ENCODE measurements around the gene KHNYN.

KHNYN gene

DNA sequence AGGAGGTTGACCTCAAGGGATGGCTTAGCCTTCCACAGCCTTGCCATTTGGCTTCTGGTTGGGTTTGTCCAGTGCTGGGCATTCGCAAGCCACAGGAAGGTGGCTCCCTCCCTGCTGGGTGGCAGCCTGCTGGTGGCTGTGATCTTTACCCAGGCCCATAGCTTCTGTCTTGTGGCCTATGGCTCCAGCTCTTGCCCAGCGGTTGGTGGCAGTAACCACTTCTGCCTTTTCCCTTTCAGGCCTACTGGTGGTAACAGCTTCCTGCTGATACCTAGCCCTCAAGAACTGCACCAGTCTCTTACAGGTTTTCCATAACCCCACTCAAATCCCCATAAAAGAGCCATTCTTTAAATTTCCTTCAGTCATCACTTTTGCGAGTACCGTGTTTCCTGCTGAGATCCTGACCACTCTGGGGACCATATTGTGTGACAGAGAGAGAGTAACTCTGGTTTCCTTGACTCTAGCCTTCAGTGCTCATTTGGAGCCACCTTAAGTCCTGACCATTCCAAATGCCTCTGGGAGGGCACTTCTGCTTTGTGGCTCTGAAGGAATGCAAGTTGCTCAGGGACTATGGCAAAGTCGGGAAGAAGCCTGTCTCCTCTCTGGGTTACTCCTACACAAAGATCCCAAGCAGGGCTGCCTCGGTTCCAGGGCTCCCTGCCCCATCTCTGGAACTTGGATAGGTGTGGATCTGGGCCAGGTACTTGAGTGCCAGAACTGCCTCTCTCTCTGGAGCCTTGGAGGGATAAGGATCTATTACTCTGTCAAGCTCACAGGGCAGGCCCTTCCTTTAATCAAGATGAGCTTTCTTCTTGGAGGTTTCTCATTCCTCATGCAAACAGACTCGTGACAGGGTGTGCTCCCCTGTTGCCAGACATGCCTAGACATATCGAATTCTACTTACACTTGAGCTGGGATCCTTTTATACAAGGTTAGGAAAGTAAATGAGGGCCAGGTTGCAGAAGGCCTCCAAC, 33.9 kb upstream of the KHNYN start:
- H3K27me3 ChIP-seq (ENCODE audit: low read depth), result 0 out of 2 replicates have a peak, but pooled peaks cover 2% of the 10 kb centered on the region
- H3K36me3 ChIP-seq (replicated peaks), result no peaks in the 10 kb centered on the region
- in situ Hi-C loops (cut with MboI; ENCODE audit: low sequenced_read_pairs), result no loop called here
- no peak overlapping the region for H3K4me3 ChIP-seq
- peaks cover 8% of the 10 kb centered on the region for H3K4me1 ChIP-seq
- no peaks in the 10 kb centered on the region for H3K9me3 ChIP-seq
- no peak for DNase-seq (ENCODE audit: low spot score in 2 of 2)

DNA sequence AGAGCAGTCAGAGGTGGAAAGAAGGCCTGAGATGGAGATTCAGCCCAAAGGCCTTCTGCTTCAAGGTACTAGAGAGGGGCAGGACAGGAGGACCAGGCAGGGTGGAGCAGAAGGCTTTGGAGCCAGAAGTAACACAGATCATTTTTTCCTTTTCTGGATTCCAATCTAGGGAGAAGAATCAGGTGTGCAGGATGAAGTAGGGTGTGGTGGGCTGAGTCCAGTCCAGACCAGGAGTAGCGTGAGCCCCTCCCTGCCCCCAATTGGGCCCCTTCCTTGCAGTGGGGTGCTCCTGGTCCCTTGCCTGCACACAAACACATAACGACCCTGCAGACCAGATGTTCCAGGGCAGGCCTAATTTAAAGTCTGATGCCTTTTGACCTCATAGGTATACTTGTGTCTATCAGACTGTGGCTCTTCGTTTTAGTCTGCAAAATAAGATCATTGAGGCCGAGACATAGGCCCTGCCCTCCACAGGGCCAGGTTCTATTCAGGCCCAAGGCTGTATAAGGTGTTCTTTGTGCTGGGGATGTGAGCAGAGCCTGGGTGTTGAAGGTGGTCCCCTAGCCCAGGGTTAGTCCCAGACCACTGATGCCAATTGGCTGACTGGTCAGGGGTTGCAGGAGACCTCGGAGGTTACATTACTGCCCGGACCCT, 32.0 kb upstream of the KHNYN start:
- H3K9me3 ChIP-seq, result no peaks in the 10 kb centered on the region
- DNase-seq (ENCODE audit: low spot score in 2 of 2), result no peak
- H3K4me3 ChIP-seq, result no peak overlapping the region

DNA sequence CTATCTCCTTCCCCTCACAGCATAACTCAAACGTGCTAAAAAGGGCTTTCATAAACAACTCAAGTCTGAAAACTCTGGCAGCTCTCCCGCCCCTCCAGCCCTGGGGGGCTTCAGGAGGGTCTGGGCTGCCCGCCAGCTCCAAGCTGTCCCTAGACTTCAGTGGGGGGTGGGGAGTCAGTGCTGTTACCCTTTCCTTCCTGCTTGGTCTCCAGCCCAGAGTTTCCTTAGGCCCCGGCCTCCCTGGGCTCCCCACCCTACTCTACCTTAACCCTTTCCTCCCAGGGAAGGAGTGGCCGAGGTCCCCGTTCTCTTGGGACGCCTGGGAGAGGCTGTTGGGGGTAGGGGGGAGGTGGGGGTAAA, 31.5 kb upstream of the KHNYN start:
- Histone ChIP-seq H3K9me3 (no peaks in the 10 kb centered on the region), H3K36me3 (replicated peaks) (no peaks in the 10 kb centered on the region), H3K4me1 (peaks cover 8% of the 10 kb centered on the region), H3K4me3 (no peak overlapping the region), H3K27me3 (ENCODE audit: low read depth) (no peaks in the 10 kb centered on the region)
- in situ Hi-C loops (cut with MboI; ENCODE audit: low sequenced_read_pairs), result no loop called here
- no peak for DNase-seq (ENCODE audit: low spot score in 2 of 2)

More for the DNA sequence above, 32.0 kb upstream of the KHNYN start:
- peaks cover 8% of the 10 kb centered on the region for H3K4me1 ChIP-seq
- no peaks in the 10 kb centered on the region for H3K27me3 ChIP-seq (ENCODE audit: low read depth)
- no peaks in the 10 kb centered on the region for H3K36me3 ChIP-seq (replicated peaks)
- in situ Hi-C loops (cut with MboI; ENCODE audit: low sequenced_read_pairs), result no loop called here

DNA sequence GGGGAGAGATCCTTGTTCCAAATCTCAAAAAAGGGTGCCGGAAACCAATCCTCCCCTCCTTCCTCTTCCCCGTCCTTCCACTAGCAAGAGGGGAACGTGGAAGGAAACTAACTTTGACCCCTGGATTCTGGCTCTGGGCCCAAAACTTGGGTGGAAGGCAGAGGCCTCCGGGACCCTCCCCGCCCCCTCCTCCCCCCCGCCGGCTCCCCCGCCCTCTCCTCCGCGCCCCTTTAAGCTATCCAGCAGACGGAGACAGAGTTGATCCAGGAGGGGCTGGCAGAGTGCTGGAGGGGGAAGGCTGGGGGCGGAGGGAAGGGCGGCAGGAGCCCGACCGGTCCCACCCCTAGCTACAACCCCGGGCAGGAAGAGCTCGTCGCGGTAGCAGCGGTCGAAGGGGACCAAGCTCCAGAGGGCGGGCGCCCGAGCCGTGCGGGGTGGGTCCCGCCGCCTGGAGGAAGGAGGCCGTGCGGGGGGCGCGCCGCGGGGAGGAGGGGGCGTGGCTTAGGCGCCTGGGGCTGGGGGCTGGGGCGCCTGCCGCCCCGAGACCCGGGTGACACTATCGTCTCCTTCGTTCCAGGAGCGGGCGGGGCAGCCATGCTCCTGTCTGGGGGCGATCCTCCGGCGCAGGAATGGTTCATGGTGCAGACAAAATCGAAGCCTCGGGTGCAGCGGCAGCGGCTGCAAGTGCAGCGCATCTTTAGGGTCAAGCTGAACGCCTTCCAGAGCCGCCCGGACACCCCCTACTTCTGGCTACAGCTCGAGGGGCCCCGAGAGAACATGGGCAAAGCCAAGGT, 30.9 kb upstream of the KHNYN start, which contains the start of gene NYNRIN:
Gene NYNRIN, plus strand, starts transcription at position 351 of the 794 bp plus-strand sequence. Its CDS starts 244 bp downstream, at position 595.
- peak within 1 kb of the TSS; percentile 31 for H3K4me3 ChIP-seq
- no peaks in the 10 kb centered on the region for H3K9me3 ChIP-seq
- H3K27me3 ChIP-seq (ENCODE audit: low read depth), result no peaks in the 10 kb centered on the region
- in situ Hi-C loops (cut with MboI; ENCODE audit: low sequenced_read_pairs), result no loop called here
- peaks cover 9% of the 10 kb centered on the region for H3K4me1 ChIP-seq
- H3K36me3 ChIP-seq (replicated peaks), result no peaks in the 10 kb centered on the region
- peak; percentile 8 to 74 for DNase-seq (ENCODE audit: low spot score in 2 of 2)

DNA sequence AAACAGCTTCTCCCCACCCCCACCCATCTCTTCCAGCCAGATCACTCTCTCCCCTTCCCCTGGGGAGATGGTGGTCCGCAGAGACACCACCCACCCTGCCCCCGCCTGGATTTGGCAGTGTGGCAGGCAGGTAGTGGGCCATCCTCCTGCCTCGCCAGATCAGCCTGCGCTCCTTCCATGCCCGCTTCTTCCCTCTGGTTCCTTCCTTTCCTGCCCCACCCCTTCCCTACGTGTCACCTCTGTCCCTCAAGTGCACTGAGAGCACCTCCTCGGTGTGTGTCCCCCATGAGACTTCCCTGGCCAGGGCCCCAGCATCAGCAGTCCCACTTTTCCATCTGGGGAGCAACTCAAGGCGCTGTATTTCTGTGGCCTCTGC, 30.3 kb upstream of the KHNYN start:
- Histone ChIP-seq H3K4me1 (peaks cover 15% of the 10 kb centered on the region), H3K4me3 (peak overlapping the region; percentile 31), H3K9me3 (no peaks in the 10 kb centered on the region), H3K36me3 (replicated peaks) (no peaks in the 10 kb centered on the region), H3K27me3 (ENCODE audit: low read depth) (no peaks in the 10 kb centered on the region)
- DNase-seq (ENCODE audit: low spot score in 2 of 2), result no peak
- in situ Hi-C loops (cut with MboI; ENCODE audit: low sequenced_read_pairs), result no loop called here

DNA sequence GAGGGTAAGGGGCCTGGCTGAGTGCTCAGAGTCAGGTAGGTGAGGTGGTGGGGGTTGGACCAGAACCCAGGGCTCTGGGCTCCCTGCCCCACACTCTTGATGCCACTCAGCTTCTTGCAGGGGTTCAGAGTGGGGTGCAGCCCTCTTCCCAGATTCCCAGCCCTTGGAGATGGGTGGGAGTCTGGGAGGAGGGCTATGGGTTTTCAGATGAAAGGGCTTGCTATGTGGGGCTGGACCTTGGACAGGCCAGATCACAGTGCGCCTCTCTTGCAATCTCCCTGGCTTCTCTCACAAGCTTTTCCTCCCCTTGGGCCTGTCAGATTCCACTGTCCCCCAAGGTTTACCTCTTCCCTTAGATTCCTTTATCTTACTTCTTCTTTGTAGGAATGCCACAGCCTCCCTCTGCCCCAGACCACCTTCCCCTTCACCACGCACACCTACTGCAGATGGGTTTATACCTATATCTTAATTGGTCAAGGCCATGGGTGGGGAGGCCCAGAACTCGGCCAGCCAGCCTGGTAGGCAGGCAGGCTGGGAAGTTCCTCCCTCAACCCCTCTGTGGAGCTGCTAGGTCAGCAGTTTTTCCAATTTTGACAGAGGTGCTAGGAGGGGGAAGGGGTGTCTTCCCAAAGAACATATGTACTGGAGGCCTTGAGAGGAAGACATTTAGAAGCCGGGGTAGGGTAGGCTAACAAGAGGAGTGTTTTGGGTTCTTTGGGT, 29.6 kb upstream of the KHNYN start:
- in situ Hi-C loops (cut with MboI; ENCODE audit: low sequenced_read_pairs), result no loop called here
- Histone ChIP-seq H3K9me3 (no peaks in the 10 kb centered on the region), H3K36me3 (replicated peaks) (no peaks in the 10 kb centered on the region), H3K4me3 (no peak overlapping the region), H3K27me3 (ENCODE audit: low read depth) (no peaks in the 10 kb centered on the region), H3K4me1 (peaks cover 22% of the 10 kb centered on the region)
- DNase-seq (ENCODE audit: low spot score in 2 of 2), result no peak

DNA sequence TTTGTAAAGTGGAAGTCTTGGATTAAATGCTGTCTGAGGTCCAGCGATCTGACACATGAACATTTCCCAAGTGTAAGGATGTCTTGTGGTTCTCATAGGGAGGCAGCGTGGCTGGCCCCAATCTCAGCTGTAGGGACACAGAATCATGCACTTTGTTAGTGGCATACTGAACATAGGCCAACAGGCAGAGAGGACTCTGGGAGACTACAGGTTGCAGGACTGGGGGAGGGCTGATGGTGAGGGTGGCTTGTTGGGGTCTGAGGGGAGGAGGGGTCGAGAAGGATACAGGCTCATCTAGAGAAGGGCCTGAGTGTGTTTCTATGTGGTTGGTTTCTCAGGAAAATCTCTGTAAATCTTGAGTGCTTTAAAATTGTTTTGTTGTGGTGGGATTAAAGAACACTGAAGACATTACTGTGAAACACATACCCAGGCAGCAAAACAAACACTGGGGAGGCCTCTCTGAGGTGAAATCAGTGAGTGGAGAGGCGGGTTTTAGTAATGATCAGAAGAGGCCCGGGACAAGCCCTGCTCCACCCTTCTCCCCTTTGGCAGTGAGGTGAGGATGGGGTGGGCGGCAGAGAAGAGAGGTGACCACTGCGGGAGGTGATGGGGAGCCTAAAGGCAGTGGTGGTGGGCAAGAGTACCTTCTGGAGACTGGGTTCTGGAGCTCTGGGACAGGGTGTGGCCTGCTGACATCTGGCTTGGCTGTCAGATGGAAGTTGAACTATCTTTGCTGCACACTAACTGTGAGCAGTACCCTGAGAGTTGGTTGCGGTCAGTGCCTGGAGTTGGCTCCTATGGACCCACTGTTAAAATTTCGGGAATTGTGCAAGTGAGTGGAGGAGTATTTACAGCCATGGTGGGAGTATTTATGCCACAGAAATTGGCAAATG, 27.7 kb upstream of the KHNYN start:
- Histone ChIP-seq H3K36me3 (replicated peaks) (no peaks in the 10 kb centered on the region), H3K9me3 (no peaks in the 10 kb centered on the region), H3K4me1 (peaks cover 23% of the 10 kb centered on the region), H3K4me3 (no peak overlapping the region), H3K27me3 (ENCODE audit: low read depth) (no peaks in the 10 kb centered on the region)
- no peak for DNase-seq (ENCODE audit: low spot score in 2 of 2)
- in situ Hi-C loops (cut with MboI; ENCODE audit: low sequenced_read_pairs), result no loop called here

DNA sequence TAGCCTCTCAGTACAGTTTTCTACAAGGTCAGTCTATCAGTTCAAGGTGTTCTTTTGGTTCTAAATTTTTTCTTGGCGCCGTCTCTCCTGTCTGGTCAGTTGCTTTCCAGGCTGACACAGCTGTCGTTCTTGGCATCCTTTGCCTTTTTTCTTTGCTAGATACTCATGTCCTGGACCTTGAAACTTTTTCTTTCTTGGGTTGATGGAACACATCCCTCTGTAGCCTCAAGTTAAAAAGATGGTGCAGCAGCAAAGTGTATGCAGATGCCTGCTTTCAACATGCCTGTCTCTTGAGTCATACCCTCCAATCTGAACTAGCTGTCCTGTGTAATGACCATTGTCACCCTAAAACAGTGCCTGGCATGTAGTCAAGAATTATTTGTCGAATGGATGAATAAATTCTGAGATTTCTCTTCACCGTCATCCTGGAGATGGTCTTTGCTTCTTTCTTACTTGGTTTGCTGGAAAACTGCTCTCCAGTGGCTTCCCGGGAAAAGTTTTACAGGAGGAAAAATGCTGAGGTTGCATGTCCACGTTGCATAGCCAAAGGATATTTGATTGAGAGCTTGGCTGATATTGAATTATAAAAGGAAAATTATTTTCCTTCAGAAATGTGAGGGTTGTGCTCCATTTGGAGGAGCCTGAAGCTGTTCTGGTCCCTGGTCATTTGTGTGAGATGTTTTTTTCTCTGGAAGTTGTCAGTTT, 26.3 kb upstream of the KHNYN start:
- Histone ChIP-seq H3K36me3 (replicated peaks) (no peaks in the 10 kb centered on the region), H3K9me3 (no peaks in the 10 kb centered on the region), H3K27me3 (ENCODE audit: low read depth) (no peaks in the 10 kb centered on the region), H3K4me3 (no peak overlapping the region), H3K4me1 (peaks cover 23% of the 10 kb centered on the region)
- in situ Hi-C loops (cut with MboI; ENCODE audit: low sequenced_read_pairs), result no loop called here
- no peak for DNase-seq (ENCODE audit: low spot score in 2 of 2)

DNA sequence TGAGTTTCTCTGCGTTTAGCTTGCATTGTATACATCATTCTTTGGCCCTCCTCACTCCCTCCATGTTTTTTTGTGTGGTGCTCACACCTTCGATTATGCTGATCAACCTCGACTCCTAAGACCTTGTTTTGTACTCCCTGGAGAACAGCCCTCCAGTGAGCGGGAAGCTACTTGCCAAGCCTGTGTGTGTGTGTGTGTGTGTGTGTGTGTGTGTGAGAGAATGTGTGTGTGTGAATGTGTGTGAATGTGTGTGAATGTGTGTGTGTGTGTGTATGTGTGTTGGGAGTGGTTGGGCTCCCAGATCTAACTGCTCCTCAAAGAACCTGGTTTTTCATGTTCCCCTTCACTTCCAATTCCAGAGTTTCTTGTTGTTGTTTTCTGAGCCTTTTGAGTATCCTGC, 24.9 kb upstream of the KHNYN start:
- H3K4me1 ChIP-seq, result peaks cover 15% of the 10 kb centered on the region
- in situ Hi-C loops (cut with MboI; ENCODE audit: low sequenced_read_pairs), result no loop called here
- DNase-seq (ENCODE audit: low spot score in 2 of 2), result no peak
- H3K27me3 ChIP-seq (ENCODE audit: low read depth), result no peaks in the 10 kb centered on the region
- H3K9me3 ChIP-seq, result no peaks in the 10 kb centered on the region
- H3K4me3 ChIP-seq, result no peak overlapping the region
- no peaks in the 10 kb centered on the region for H3K36me3 ChIP-seq (replicated peaks)

DNA sequence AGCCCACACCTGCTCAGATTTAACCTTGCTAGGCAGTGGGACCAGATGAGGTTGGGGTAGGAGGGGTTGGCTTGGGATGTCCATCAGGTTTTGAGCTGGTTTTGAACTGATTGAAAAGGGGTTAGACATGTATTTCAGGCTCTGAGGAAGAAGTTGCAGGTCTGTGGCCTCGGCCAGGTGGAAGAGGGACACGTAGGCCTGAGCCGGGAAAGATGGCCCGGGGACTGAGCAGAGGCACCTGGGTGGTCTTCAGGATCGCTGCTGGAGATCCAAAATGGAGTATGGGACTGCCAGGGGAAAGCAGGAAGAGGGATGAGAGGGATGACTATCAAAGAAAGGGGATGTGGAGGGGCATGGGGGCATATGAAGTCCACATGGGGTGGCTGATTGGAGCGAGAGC, 23.3 kb upstream of the KHNYN start:
- Histone ChIP-seq H3K9me3 (no peaks in the 10 kb centered on the region), H3K4me3 (no peak overlapping the region), H3K36me3 (replicated peaks) (no peaks in the 10 kb centered on the region), H3K27me3 (ENCODE audit: low read depth) (no peaks in the 10 kb centered on the region), H3K4me1 (peaks cover 15% of the 10 kb centered on the region)
- no peak for DNase-seq (ENCODE audit: low spot score in 2 of 2)
- in situ Hi-C loops (cut with MboI; ENCODE audit: low sequenced_read_pairs), result no loop called here

DNA sequence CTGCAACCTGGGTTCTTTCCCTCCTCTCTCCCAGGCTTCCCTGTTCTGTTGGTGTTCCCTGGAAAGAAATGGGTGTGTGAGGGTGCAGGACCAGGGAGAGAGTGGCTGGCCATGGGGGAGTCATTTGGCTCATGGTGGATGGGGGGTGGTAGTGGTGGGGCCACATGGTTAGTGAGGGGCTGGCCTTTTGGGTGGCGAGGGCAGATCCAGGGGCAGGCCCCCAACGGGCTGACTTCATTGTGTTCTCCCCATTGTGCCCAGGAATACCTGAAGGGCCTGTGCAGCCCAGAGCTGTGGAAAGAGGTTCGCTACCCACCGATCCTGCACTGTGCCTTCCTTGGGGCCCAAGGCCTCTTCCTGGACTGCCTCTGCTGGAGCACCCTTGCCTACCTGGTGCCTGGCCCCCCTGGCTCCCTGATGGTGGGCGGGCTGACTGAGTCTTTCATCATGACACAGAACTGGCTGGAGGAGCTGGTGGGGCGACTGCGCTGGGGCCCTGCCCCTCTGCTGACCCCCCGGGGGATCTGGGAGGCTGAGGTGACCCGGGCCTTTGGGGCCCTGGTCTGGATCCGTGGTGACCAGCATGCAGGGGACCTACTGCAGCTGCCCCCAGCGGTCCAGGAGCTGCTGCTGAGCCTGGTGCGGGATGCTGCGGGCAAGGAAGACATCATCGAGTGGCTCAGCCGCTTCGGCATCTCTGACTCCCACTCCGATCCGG, 22.0 kb upstream of the KHNYN start:
- DNase-seq (ENCODE audit: low spot score in 2 of 2), result no peak
- no peak overlapping the region for H3K4me3 ChIP-seq
- H3K4me1 ChIP-seq, result peaks cover 15% of the 10 kb centered on the region
- H3K36me3 ChIP-seq (replicated peaks), result no peaks in the 10 kb centered on the region
- no peaks in the 10 kb centered on the region for H3K27me3 ChIP-seq (ENCODE audit: low read depth)
- H3K9me3 ChIP-seq, result no peaks in the 10 kb centered on the region
- in situ Hi-C loops (cut with MboI; ENCODE audit: low sequenced_read_pairs), result no loop called here

DNA sequence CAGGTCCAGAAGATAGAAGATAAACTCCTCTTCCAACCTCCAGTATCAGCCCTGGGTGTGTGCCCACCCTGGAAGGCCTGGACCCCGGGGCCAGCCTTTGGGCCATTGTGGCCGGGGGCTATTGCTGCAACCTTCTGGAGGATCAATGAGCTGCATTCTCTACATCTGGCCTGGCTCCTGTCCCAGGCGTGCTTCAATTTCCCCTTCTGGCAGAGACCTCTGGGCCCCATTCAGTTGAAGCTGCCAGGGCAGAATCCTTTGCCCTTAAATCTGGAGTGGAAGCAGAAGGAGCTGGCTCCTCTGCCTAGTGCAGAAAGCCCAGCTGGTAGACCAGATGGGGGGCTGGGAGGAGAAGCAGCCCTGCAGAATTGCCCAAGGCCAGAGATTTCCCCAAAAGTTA, 21.0 kb upstream of the KHNYN start:
- Histone ChIP-seq H3K36me3 (replicated peaks) (no peaks in the 10 kb centered on the region), H3K27me3 (ENCODE audit: low read depth) (no peaks in the 10 kb centered on the region), H3K4me3 (no peak overlapping the region), H3K4me1 (peaks cover 15% of the 10 kb centered on the region), H3K9me3 (no peaks in the 10 kb centered on the region)
- in situ Hi-C loops (cut with MboI; ENCODE audit: low sequenced_read_pairs), result no loop called here
- no peak for DNase-seq (ENCODE audit: low spot score in 2 of 2)

Measured in HAP-1 (cell line).